ENCODE data around the gene SPOCK1.

The SPOCK1 gene

DNA sequence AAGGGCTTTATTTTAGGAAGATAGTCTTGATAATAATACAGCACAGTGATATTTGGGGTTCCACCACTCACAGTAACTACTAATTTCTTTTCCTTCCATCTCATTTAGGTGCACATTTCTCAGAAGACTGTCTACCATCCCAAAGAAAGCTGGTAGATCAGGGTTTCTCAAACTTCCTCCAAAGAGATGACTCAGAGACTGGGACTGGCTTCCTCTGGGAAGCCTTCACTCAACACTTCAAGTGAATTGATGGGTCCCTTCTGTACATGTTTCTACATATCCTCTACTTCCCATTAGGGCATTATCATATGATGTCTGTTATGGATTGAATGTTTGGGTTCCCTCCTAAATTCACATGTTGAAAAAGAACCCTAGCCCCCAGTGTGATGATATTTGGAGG, 138.5 kb downstream of the SPOCK1 start:
- Histone ChIP-seq H3K4me3 (ENCODE audit: insufficient read depth, low read depth, low read length, poor library complexity, severe bottlenecking) (no peak overlapping the region), H3K36me3 (ENCODE audit: control insufficient read depth, insufficient read depth, low read length) (no peaks in the 10 kb centered on the region), H3K9me3 (ENCODE audit: control insufficient read depth, low read length) (no peaks in the 10 kb centered on the region), H3K4me1 (ENCODE audit: control insufficient read depth, insufficient read depth, low read length, poor library complexity, severe bottlenecking) (no peaks in the 10 kb centered on the region), H3K27ac (ENCODE audit: insufficient read depth, low read length, poor library complexity, severe bottlenecking) (no peak overlapping the region), H3K27me3 (replicated peaks; ENCODE audit: control insufficient read depth, insufficient read depth, low read length, poor library complexity, severe bottlenecking) (no peaks in the 10 kb centered on the region)
- no peak for DNase-seq

DNA sequence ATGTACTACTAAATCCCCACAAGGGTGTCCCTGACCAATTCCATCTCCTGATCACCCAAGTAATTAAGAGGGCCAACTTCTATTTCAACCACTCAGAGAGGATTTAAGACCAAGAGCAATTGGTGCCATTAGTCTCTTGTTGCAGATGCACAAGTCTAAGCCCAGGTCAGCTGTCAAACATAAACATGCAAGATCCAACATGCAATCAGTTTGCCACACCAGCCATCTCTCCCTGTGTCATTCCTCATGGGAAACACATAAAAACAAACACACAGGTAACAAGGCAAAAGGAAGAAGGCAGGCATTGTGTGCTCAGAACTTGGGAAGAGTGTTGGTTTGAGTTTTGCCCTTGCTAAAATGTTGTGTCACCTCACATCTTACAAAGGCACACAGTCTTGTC, 139.2 kb downstream of the SPOCK1 start:
- no peak overlapping the region for H3K27ac ChIP-seq (ENCODE audit: insufficient read depth, low read length, poor library complexity, severe bottlenecking)
- no peaks in the 10 kb centered on the region for H3K9me3 ChIP-seq (ENCODE audit: control insufficient read depth, low read length)
- no peak overlapping the region for H3K4me3 ChIP-seq (ENCODE audit: insufficient read depth, low read depth, low read length, poor library complexity, severe bottlenecking)
- no peaks in the 10 kb centered on the region for H3K4me1 ChIP-seq (ENCODE audit: control insufficient read depth, insufficient read depth, low read length, poor library complexity, severe bottlenecking)
- no peak for DNase-seq
- no peaks in the 10 kb centered on the region for H3K36me3 ChIP-seq (ENCODE audit: control insufficient read depth, insufficient read depth, low read length)
- H3K27me3 ChIP-seq (replicated peaks; ENCODE audit: control insufficient read depth, insufficient read depth, low read length, poor library complexity, severe bottlenecking): no peaks in the 10 kb centered on the region

DNA sequence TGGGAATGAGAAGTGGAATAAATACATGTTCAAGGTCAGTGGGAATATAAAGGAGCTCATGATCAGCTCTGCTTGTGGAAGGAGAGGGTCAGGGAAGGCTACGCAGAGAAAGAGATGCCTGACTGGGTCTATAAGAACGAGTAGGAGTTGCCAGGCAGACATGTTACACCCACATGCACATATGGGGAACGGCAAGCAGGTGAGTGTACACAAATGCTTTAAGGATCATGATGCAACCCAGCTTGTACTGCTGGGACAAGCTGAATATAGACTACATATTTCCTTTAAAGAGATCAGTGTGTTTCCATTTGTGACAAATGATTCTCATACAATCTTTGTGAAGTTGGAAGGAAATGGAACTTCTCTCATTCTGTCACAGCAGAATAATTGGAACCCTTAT, 141.7 kb downstream of the SPOCK1 start:
- H3K27me3 ChIP-seq (replicated peaks; ENCODE audit: control insufficient read depth, insufficient read depth, low read length, poor library complexity, severe bottlenecking): no peaks in the 10 kb centered on the region
- no peak overlapping the region for H3K4me3 ChIP-seq (ENCODE audit: insufficient read depth, low read depth, low read length, poor library complexity, severe bottlenecking)
- no peak for DNase-seq
- H3K27ac ChIP-seq (ENCODE audit: insufficient read depth, low read length, poor library complexity, severe bottlenecking): no peak overlapping the region
- no peaks in the 10 kb centered on the region for H3K4me1 ChIP-seq (ENCODE audit: control insufficient read depth, insufficient read depth, low read length, poor library complexity, severe bottlenecking)
- H3K36me3 ChIP-seq (ENCODE audit: control insufficient read depth, insufficient read depth, low read length): no peaks in the 10 kb centered on the region
- no peaks in the 10 kb centered on the region for H3K9me3 ChIP-seq (ENCODE audit: control insufficient read depth, low read length)

DNA sequence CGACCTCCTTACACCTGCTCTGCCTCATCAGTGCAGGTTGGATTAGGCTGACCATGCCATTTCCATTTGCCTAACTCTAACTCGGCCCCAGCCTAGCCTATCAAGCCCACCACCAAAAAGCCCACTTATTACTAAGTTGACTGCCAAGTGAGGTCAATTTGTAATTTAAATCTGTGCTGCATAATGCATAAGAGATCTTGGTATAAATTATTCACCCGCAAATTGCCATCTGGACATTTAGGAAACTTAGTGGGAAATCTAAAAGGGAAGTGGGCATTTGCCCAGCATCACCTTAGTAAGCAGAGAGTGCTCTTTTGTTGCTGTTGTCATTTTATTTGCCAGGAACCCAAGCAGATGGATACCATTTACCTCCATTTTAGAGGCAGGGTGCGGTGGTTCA, 143.0 kb downstream of the SPOCK1 start:
- H3K4me3 ChIP-seq (ENCODE audit: insufficient read depth, low read depth, low read length, poor library complexity, severe bottlenecking): no peak overlapping the region
- H3K27me3 ChIP-seq (replicated peaks; ENCODE audit: control insufficient read depth, insufficient read depth, low read length, poor library complexity, severe bottlenecking): no peaks in the 10 kb centered on the region
- H3K9me3 ChIP-seq (ENCODE audit: control insufficient read depth, low read length): no peaks in the 10 kb centered on the region
- H3K36me3 ChIP-seq (ENCODE audit: control insufficient read depth, insufficient read depth, low read length): no peaks in the 10 kb centered on the region
- H3K27ac ChIP-seq (ENCODE audit: insufficient read depth, low read length, poor library complexity, severe bottlenecking): no peak overlapping the region
- no peak for DNase-seq
- H3K4me1 ChIP-seq (ENCODE audit: control insufficient read depth, insufficient read depth, low read length, poor library complexity, severe bottlenecking): no peaks in the 10 kb centered on the region

GRCh38 chr5:137355708-137356107, 143.4 kb downstream of the SPOCK1 start:
- H3K9me3 ChIP-seq (ENCODE audit: control insufficient read depth, low read length): no peaks in the 10 kb centered on the region
- no peaks in the 10 kb centered on the region for H3K27me3 ChIP-seq (replicated peaks; ENCODE audit: control insufficient read depth, insufficient read depth, low read length, poor library complexity, severe bottlenecking)
- no peak for DNase-seq
- H3K27ac ChIP-seq (ENCODE audit: insufficient read depth, low read length, poor library complexity, severe bottlenecking): no peak overlapping the region
- no peak overlapping the region for H3K4me3 ChIP-seq (ENCODE audit: insufficient read depth, low read depth, low read length, poor library complexity, severe bottlenecking)
- no peaks in the 10 kb centered on the region for H3K4me1 ChIP-seq (ENCODE audit: control insufficient read depth, insufficient read depth, low read length, poor library complexity, severe bottlenecking)
- H3K36me3 ChIP-seq (ENCODE audit: control insufficient read depth, insufficient read depth, low read length): no peaks in the 10 kb centered on the region

GRCh38 chr5:137352095-137352494, 147.0 kb downstream of the SPOCK1 start:
- H3K36me3 ChIP-seq (ENCODE audit: control insufficient read depth, insufficient read depth, low read length): no peaks in the 10 kb centered on the region
- no peaks in the 10 kb centered on the region for H3K4me1 ChIP-seq (ENCODE audit: control insufficient read depth, insufficient read depth, low read length, poor library complexity, severe bottlenecking)
- no peaks in the 10 kb centered on the region for H3K9me3 ChIP-seq (ENCODE audit: control insufficient read depth, low read length)
- H3K4me3 ChIP-seq (ENCODE audit: insufficient read depth, low read depth, low read length, poor library complexity, severe bottlenecking): no peak overlapping the region
- DNase-seq: no peak
- H3K27ac ChIP-seq (ENCODE audit: insufficient read depth, low read length, poor library complexity, severe bottlenecking): no peak overlapping the region
- no peaks in the 10 kb centered on the region for H3K27me3 ChIP-seq (replicated peaks; ENCODE audit: control insufficient read depth, insufficient read depth, low read length, poor library complexity, severe bottlenecking)

- Histone ChIP-seq H3K4me1 (ENCODE audit: control insufficient read depth, insufficient read depth, low read length, poor library complexity, severe bottlenecking) (no peaks in the 10 kb centered on the region), H3K9me3 (ENCODE audit: control insufficient read depth, low read length) (no peaks in the 10 kb centered on the region), H3K27ac (ENCODE audit: insufficient read depth, low read length, poor library complexity, severe bottlenecking) (no peak overlapping the region), H3K36me3 (ENCODE audit: control insufficient read depth, insufficient read depth, low read length) (no peaks in the 10 kb centered on the region), H3K4me3 (ENCODE audit: insufficient read depth, low read depth, low read length, poor library complexity, severe bottlenecking) (no peak overlapping the region), H3K27me3 (replicated peaks; ENCODE audit: control insufficient read depth, insufficient read depth, low read length, poor library complexity, severe bottlenecking) (no peaks in the 10 kb centered on the region)
- DNase-seq: no peak
Measured at GRCh38 chr5:137350791-137351190, 148.3 kb downstream of the SPOCK1 start.

DNA sequence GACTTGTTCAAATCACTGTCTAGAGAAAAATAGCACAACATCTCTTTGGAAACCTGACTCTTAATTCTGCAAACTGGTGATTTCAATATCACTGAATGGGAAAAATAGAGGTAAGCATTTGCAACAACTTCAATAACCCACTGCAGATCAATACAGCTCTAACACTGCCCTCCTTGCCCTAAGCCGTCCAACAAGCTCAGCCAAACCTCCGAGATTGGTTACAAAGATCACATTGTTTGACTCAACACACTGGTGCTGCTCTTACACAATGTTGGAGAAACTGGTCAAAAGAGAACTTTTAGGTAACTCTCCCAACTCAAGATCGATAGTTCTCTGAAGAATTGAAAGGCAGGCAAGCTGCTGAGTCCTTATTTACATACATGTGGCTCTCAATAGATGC, 150.4 kb downstream of the SPOCK1 start:
- Histone ChIP-seq H3K27ac (ENCODE audit: insufficient read depth, low read length, poor library complexity, severe bottlenecking) (no peak overlapping the region), H3K9me3 (ENCODE audit: control insufficient read depth, low read length) (no peaks in the 10 kb centered on the region), H3K36me3 (ENCODE audit: control insufficient read depth, insufficient read depth, low read length) (no peaks in the 10 kb centered on the region), H3K27me3 (replicated peaks; ENCODE audit: control insufficient read depth, insufficient read depth, low read length, poor library complexity, severe bottlenecking) (no peaks in the 10 kb centered on the region), H3K4me3 (ENCODE audit: insufficient read depth, low read depth, low read length, poor library complexity, severe bottlenecking) (no peak overlapping the region), H3K4me1 (ENCODE audit: control insufficient read depth, insufficient read depth, low read length, poor library complexity, severe bottlenecking) (no peaks in the 10 kb centered on the region)
- DNase-seq: no peak

- Histone ChIP-seq H3K9me3 (ENCODE audit: control insufficient read depth, low read length) (no peaks in the 10 kb centered on the region), H3K27ac (ENCODE audit: insufficient read depth, low read length, poor library complexity, severe bottlenecking) (no peak overlapping the region), H3K27me3 (replicated peaks; ENCODE audit: control insufficient read depth, insufficient read depth, low read length, poor library complexity, severe bottlenecking) (no peaks in the 10 kb centered on the region), H3K36me3 (ENCODE audit: control insufficient read depth, insufficient read depth, low read length) (no peaks in the 10 kb centered on the region), H3K4me1 (ENCODE audit: control insufficient read depth, insufficient read depth, low read length, poor library complexity, severe bottlenecking) (no peaks in the 10 kb centered on the region), H3K4me3 (ENCODE audit: insufficient read depth, low read depth, low read length, poor library complexity, severe bottlenecking) (no peak overlapping the region)
- no peak for DNase-seq
Measured at GRCh38 chr5:137347865-137348264, 151.3 kb downstream of the SPOCK1 start.

DNA sequence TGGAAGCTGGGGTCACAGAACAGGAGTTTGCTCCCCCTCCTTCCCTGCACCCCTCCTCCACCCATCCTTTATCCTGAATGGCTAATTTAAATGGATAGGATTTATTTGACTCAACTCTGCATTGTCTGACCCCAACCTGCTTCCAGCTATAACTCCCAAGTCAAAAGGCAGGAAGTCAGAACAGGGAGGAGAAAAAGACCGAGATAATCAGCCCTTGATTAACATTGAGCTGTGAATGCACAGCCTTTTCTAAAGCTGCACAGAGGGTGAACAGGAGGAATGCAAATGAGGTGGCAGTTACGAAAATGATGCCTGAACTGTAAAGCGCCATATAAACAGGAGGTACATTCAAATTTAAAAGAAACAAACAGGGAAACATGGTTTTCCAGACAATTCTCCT, 152.8 kb downstream of the SPOCK1 start:
- H3K9me3 ChIP-seq (ENCODE audit: control insufficient read depth, low read length): no peaks in the 10 kb centered on the region
- no peaks in the 10 kb centered on the region for H3K4me1 ChIP-seq (ENCODE audit: control insufficient read depth, insufficient read depth, low read length, poor library complexity, severe bottlenecking)
- no peak overlapping the region for H3K27ac ChIP-seq (ENCODE audit: insufficient read depth, low read length, poor library complexity, severe bottlenecking)
- H3K27me3 ChIP-seq (replicated peaks; ENCODE audit: control insufficient read depth, insufficient read depth, low read length, poor library complexity, severe bottlenecking): no peaks in the 10 kb centered on the region
- no peak overlapping the region for H3K4me3 ChIP-seq (ENCODE audit: insufficient read depth, low read depth, low read length, poor library complexity, severe bottlenecking)
- no peaks in the 10 kb centered on the region for H3K36me3 ChIP-seq (ENCODE audit: control insufficient read depth, insufficient read depth, low read length)
- DNase-seq: no peak

DNA sequence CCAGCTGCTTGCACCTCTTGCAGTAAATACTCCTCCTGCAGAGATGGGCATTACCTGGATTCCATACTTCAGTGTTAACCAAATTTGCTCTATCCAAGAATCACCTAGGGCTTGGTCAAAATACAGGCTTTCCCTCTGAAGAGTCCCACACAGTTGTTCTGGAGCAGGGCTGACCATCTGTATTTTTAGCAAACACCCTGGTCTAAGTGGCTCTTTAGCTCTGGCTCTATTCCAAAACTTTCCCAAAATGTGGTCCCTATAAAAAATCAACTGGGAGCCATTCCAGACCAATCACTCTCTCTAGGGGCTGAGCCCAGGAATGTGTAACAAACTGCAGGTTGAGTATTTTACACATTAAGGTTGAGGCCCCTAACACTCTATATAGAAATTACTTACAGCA, 153.7 kb downstream of the SPOCK1 start:
- H3K4me3 ChIP-seq (ENCODE audit: insufficient read depth, low read depth, low read length, poor library complexity, severe bottlenecking): no peak overlapping the region
- no peak overlapping the region for H3K27ac ChIP-seq (ENCODE audit: insufficient read depth, low read length, poor library complexity, severe bottlenecking)
- no peaks in the 10 kb centered on the region for H3K36me3 ChIP-seq (ENCODE audit: control insufficient read depth, insufficient read depth, low read length)
- DNase-seq: no peak
- H3K4me1 ChIP-seq (ENCODE audit: control insufficient read depth, insufficient read depth, low read length, poor library complexity, severe bottlenecking): no peaks in the 10 kb centered on the region
- H3K27me3 ChIP-seq (replicated peaks; ENCODE audit: control insufficient read depth, insufficient read depth, low read length, poor library complexity, severe bottlenecking): no peaks in the 10 kb centered on the region
- no peaks in the 10 kb centered on the region for H3K9me3 ChIP-seq (ENCODE audit: control insufficient read depth, low read length)
